Activated CD4-positive, alpha-beta T cell treated with anti-CD3 and anti-CD28 coated beads, Interleukin-2, amount 50 U/mL, for 4 hours (primary cell): ENCODE data around the gene BRIX1.

Experiments used
- DNase-seq, 2 experiments: peaks; one replicate each; pipeline ENCODE4 v3.0.0-alpha.2; 2020

Gene BRIX1

GRCh38 chr5:34915139-34915855, at the start of gene BRIX1, which contains the start of gene RAD1:
Gene BRIX1, plus strand, starts transcription at chr5:34915711. Its CDS starts 28 bp downstream, at chr5:34915739.
Gene RAD1, minus strand, starts transcription at chr5:34915504. Its CDS starts 612 bp downstream, at chr5:34914892.
- peak; percentile 90 to 91 for DNase-seq

GRCh38 chr5:34866989-34867471, 48.5 kb upstream of the BRIX1 start:
- no peak for DNase-seq

GRCh38 chr5:34867660-34868059, 47.9 kb upstream of the BRIX1 start:
- no peak for DNase-seq

GRCh38 chr5:34868791-34869190, 46.7 kb upstream of the BRIX1 start:
- no peak for DNase-seq

GRCh38 chr5:34869256-34869655, 46.3 kb upstream of the BRIX1 start:
- DNase-seq = no peak

GRCh38 chr5:34870382-34870781, 45.1 kb upstream of the BRIX1 start:
- DNase-seq = no peak

GRCh38 chr5:34876275-34876674, 39.2 kb upstream of the BRIX1 start:
- no peak for DNase-seq

- DNase-seq = no peak
Measured at GRCh38 chr5:34881246-34881645, 34.3 kb upstream of the BRIX1 start.

- DNase-seq = no peak
Measured at GRCh38 chr5:34886392-34887119, 29.0 kb upstream of the BRIX1 start.

- DNase-seq = no peak
Measured at GRCh38 chr5:34889394-34889793, 26.1 kb upstream of the BRIX1 start.

- no peak for DNase-seq
Measured at GRCh38 chr5:34891981-34892380, 23.5 kb upstream of the BRIX1 start.

GRCh38 chr5:34892414-34892813, 23.1 kb upstream of the BRIX1 start:
- no peak for DNase-seq

- DNase-seq = no peak
Measured at GRCh38 chr5:34894716-34895115, 20.8 kb upstream of the BRIX1 start.

- no peak for DNase-seq
Measured at GRCh38 chr5:34895641-34896419, 19.7 kb upstream of the BRIX1 start.

GRCh38 chr5:34897646-34898045, 17.9 kb upstream of the BRIX1 start:
- no peak for DNase-seq

- DNase-seq = peak; percentile 50 to 59
Measured at GRCh38 chr5:34898258-34898895, 17.1 kb upstream of the BRIX1 start.

- DNase-seq = no peak
Measured at GRCh38 chr5:34899066-34899465, 16.4 kb upstream of the BRIX1 start.

GRCh38 chr5:34900652-34901051, 14.9 kb upstream of the BRIX1 start:
- DNase-seq = no peak

GRCh38 chr5:34903260-34903659, 12.3 kb upstream of the BRIX1 start:
- no peak for DNase-seq

- DNase-seq = no peak
Measured at GRCh38 chr5:34905564-34905963, 9.9 kb upstream of the BRIX1 start.

- no peak for DNase-seq
Measured at GRCh38 chr5:34913072-34913471, 2.4 kb upstream of the BRIX1 start.

- peak; percentile 1 to 13 for DNase-seq
Measured at GRCh38 chr5:34914671-34915138, 806 bp upstream of the BRIX1 start.

- peak; percentile 16 to 20 for DNase-seq
Measured at GRCh38 chr5:34915856-34916192, 313 bp downstream of the BRIX1 start.
